IPS DF 6.9 (cell line): Measurements from ENCODE around the gene DCAF16.

Source experiments
- DNase-seq: peaks from one replicate; pipeline ENCODE4 v3.0.0-alpha.2; 2013; ENCODE audit warnings: low read depth, low spot score
- H3K27ac ChIP-seq: one replicate; pipeline ENCODE4 v1.5.1; 2013; ENCODE audit warnings: low read length, control low read depth
- H3K27me3 ChIP-seq: 2 replicates; pipeline ENCODE4 v1.6.1; 2013; ENCODE audit warnings: mild to moderate bottlenecking, low read length; ENCODE audit not compliant: control insufficient read depth, insufficient read depth
- H3K36me3 ChIP-seq: 2 replicates; pipeline ENCODE4 v1.6.1; 2013; ENCODE audit warnings: low read length; ENCODE audit not compliant: control insufficient read depth, insufficient read depth
- H3K4me1 ChIP-seq: 2 replicates; pipeline ENCODE4 v1.6.1; 2013; ENCODE audit warnings: low read length; ENCODE audit not compliant: control insufficient read depth, insufficient read depth
- H3K4me3 ChIP-seq: 2 replicates; pipeline ENCODE4 v1.5.1; 2013; ENCODE audit warnings: mild to moderate bottlenecking, low read length
- H3K9me3 ChIP-seq: 2 replicates; pipeline ENCODE4 v1.6.1; 2013; ENCODE audit warnings: low read length, inconsistent platforms; ENCODE audit not compliant: control insufficient read depth, insufficient read depth
- WGBS: extraction: QIAGEN DNeasy Blood & Tissue Kit; methylation state at CpG from one replicate; pipeline ENCODE4 v1.1.7; 2013; ENCODE audit warnings: mixed read lengths, missing lambda C conversion rate; ENCODE audit not compliant: insufficient read length, insufficient coverage; 5-methylcytosine and 5-hydroxymethylcytosine counted together

The DCAF16 gene

GRCh38 chr4:17765514-17766286, 44.9 kb downstream of the DCAF16 start:
- 0 out of 2 replicates have a peak, but pooled peaks cover 1% of the 10 kb centered on the region for H3K4me1 ChIP-seq
- H3K27me3 ChIP-seq, result no peaks in the 10 kb centered on the region
- no peaks in the 10 kb centered on the region for H3K36me3 ChIP-seq
- H3K4me3 ChIP-seq, result no peak overlapping the region
- no CpG with 5 or more reads among the region's 11 CpGs for WGBS
- DNase-seq, result no peak
- peaks cover 3% of the 10 kb centered on the region for H3K9me3 ChIP-seq
- no peak overlapping the region for H3K27ac ChIP-seq

DNA sequence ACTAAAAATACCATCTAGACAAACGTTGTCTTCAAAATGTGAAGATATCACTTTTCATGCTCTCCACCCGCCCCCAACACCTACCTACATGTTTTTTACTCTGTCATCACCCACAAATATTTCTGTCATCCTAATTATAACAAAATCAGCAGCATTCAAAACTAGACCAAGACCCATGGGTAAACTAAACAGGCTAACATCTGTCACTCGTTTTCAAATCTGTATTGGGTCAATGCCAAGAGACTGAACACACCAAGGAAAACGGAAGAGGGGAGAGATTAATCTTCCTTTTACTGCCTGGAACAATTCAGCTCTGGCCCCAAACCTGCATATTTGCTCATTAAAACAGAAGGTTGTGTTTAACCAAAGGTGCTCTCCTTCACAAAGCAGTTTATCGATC, 46.6 kb downstream of the DCAF16 start:
- Histone ChIP-seq H3K27me3 (no peaks in the 10 kb centered on the region), H3K36me3 (no peaks in the 10 kb centered on the region), H3K4me3 (no peak overlapping the region), H3K4me1 (0 out of 2 replicates have a peak, but pooled peaks cover 1% of the 10 kb centered on the region), H3K27ac (no peak overlapping the region), H3K9me3 (peaks cover 3% of the 10 kb centered on the region)
- WGBS, result no CpG with 5 or more reads among the region's 5 CpGs
- no peak for DNase-seq

- Histone ChIP-seq H3K4me1 (0 out of 2 replicates have a peak, but pooled peaks cover 1% of the 10 kb centered on the region), H3K27ac (no peak overlapping the region), H3K4me3 (no peak overlapping the region), H3K27me3 (no peaks in the 10 kb centered on the region), H3K9me3 (peaks cover 3% of the 10 kb centered on the region), H3K36me3 (no peaks in the 10 kb centered on the region)
- WGBS, result no CpG with 5 or more reads among the region's 3 CpGs
- no peak for DNase-seq
Measured at GRCh38 chr4:17763416-17763815, 47.1 kb downstream of the DCAF16 start.

DNA sequence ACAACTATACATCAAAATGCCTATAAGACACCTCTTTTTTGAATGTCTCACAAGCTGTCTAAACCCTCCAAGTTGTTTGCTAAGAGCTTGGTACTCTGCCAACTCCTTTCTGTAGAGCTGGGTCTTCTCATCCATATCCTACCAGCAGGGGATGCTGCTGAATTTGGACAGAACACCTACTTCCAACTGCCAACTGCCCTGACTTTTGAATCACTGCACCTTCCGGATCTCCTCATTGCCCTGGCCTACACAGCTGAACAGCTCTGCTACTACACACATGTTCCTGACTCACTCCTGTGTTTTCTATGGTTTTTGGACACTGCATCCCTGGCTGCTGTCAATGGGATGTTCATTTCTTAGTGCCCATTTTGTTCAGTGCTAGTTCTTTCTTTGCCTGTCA, 47.8 kb downstream of the DCAF16 start:
- no peak for DNase-seq
- no peak overlapping the region for H3K27ac ChIP-seq
- H3K27me3 ChIP-seq, result no peaks in the 10 kb centered on the region
- no peak overlapping the region for H3K4me3 ChIP-seq
- peaks cover 3% of the 10 kb centered on the region for H3K9me3 ChIP-seq
- no CpG with 5 or more reads among the region's 1 CpG for WGBS
- H3K4me1 ChIP-seq, result 0 out of 2 replicates have a peak, but pooled peaks cover 1% of the 10 kb centered on the region
- no peaks in the 10 kb centered on the region for H3K36me3 ChIP-seq

GRCh38 chr4:17761062-17761461, 49.5 kb downstream of the DCAF16 start:
- no peak for DNase-seq

DNA sequence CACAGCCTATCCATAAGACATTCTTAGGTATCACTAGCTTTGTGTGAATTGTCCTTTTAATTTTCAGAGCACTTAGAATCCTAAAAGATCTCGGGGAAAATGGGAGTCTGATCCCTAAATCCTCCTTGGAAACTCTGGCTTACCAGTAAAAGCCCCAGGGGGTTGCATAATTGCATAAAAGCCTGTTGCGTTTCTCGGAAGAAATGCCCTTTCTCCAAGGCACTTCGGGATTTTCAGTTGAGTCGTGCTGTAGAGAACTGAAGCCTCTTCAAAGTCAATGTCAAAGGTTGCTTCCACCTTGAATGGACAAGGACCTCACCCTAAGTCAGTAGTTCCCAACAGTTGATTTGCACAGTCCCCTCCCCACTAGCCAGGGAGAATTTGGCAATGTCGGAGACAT, 49.9 kb downstream of the DCAF16 start:
- H3K36me3 ChIP-seq, result no peaks in the 10 kb centered on the region
- WGBS, result no CpG with 5 or more reads among the region's 6 CpGs

More at GRCh38 chr4:17761062-17761461, 49.5 kb downstream of the DCAF16 start:
- H3K4me3 ChIP-seq, result no peak overlapping the region
- WGBS, result no CpG with 5 or more reads among the region's 1 CpG
- H3K4me1 ChIP-seq, result 0 out of 2 replicates have a peak, but pooled peaks cover 1% of the 10 kb centered on the region
- H3K9me3 ChIP-seq, result peaks cover 2% of the 10 kb centered on the region; the same call in 1 of the 2 replicates
- no peak overlapping the region for H3K27ac ChIP-seq
- no peaks in the 10 kb centered on the region for H3K36me3 ChIP-seq
- no peaks in the 10 kb centered on the region for H3K27me3 ChIP-seq

GRCh38 chr4:17758485-17758884, 52.1 kb downstream of the DCAF16 start:
- H3K4me1 ChIP-seq, result 0 out of 2 replicates have a peak, but pooled peaks cover 1% of the 10 kb centered on the region
- no peak for DNase-seq
- H3K9me3 ChIP-seq, result no peaks in the 10 kb centered on the region
- no peak overlapping the region for H3K27ac ChIP-seq
- no peaks in the 10 kb centered on the region for H3K36me3 ChIP-seq
- no CpG with 5 or more reads among the region's 5 CpGs for WGBS
- no peaks in the 10 kb centered on the region for H3K27me3 ChIP-seq
- H3K4me3 ChIP-seq, result no peak overlapping the region

More for the DNA sequence above, 49.9 kb downstream of the DCAF16 start:
- Histone ChIP-seq H3K27ac (no peak overlapping the region), H3K4me3 (no peak overlapping the region), H3K27me3 (no peaks in the 10 kb centered on the region), H3K4me1 (0 out of 2 replicates have a peak, but pooled peaks cover 1% of the 10 kb centered on the region), H3K9me3 (no peaks in the 10 kb centered on the region)
- DNase-seq, result no peak

DNA sequence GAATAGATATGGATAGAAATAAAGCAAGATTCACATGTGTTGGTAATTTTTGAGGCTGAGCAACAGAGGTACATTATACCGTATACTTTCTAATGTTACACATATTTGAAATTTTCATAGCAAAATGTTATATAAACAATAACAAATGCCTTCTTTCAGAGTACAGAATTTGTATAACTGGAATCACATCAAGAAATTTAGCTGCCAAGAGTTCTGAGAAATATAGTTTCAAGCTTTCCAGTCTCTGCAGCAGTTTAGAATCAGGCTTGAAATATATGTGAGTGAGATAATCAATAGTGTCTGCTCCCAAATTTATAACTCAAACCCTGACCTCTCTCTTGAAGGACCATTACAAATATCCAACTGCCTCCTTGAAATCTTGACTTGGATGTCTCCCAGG, 52.9 kb downstream of the DCAF16 start:
- Histone ChIP-seq H3K4me1 (0 out of 2 replicates have a peak, but pooled peaks cover 1% of the 10 kb centered on the region), H3K27ac (no peak overlapping the region), H3K4me3 (no peak overlapping the region), H3K27me3 (no peaks in the 10 kb centered on the region), H3K36me3 (no peaks in the 10 kb centered on the region), H3K9me3 (no peaks in the 10 kb centered on the region)
- no peak for DNase-seq
- no CpG with 5 or more reads among the region's 1 CpG for WGBS

- Histone ChIP-seq H3K9me3 (no peaks in the 10 kb centered on the region), H3K27ac (no peak overlapping the region), H3K27me3 (no peaks in the 10 kb centered on the region), H3K36me3 (no peaks in the 10 kb centered on the region), H3K4me1 (no peaks in the 10 kb centered on the region), H3K4me3 (no peak overlapping the region)
- no CpG with 5 or more reads among the region's 2 CpGs for WGBS
- no peak for DNase-seq
Measured at GRCh38 chr4:17753646-17754045, 56.9 kb downstream of the DCAF16 start.
